DMS 273 (cell line): ENCODE results near the gene COL8A2.

Source experiments
- DNase-seq: peaks from one replicate; lab custom pipeline; 2025; ENCODE audit not compliant: unreplicated experiment; lab: John Stamatoyannopoulos, UW

Gene COL8A2

GRCh38 chr1:36092166-36092797 is 32.7 kb downstream of the COL8A2 start:
- no peak for DNase-seq

DNA sequence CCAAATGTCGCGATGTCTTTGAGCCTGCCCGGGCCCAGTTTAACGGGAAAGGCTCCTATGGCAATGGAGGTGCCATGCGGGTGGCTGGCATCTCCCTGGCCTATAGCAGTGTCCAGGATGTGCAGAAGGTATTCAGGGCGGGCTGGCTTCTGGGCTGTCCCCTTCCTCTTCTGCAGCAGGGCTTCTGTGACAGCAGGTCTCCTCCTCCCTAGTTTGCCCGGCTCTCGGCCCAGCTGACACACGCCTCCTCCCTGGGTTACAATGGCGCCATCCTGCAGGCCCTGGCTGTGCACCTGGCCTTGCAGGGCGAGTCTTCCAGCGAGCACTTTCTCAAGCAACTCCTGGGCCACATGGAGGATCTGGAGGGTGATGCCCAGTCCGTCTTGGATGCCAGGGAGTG is 33.3 kb downstream of the COL8A2 start:
- no peak for DNase-seq

DNA sequence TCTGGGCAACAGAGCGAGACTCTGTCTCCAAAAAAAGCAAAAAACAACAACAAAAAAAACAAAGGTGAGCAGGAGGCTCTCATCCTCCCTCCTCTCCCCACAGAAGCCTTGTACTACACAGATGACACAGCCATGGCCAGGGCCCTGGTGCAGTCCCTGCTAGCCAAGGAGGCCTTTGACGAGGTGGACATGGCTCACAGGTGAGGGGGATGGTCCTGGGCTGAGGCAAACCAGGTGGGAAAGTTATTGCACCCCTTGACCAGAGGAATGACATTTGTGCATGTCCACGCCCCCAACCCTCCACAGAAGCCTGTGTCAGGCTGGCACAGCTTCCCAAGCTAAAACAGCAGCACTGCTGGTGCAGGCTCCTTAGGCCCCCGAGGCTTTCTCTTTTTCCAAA is 33.9 kb downstream of the COL8A2 start:
- no peak for DNase-seq

DNA sequence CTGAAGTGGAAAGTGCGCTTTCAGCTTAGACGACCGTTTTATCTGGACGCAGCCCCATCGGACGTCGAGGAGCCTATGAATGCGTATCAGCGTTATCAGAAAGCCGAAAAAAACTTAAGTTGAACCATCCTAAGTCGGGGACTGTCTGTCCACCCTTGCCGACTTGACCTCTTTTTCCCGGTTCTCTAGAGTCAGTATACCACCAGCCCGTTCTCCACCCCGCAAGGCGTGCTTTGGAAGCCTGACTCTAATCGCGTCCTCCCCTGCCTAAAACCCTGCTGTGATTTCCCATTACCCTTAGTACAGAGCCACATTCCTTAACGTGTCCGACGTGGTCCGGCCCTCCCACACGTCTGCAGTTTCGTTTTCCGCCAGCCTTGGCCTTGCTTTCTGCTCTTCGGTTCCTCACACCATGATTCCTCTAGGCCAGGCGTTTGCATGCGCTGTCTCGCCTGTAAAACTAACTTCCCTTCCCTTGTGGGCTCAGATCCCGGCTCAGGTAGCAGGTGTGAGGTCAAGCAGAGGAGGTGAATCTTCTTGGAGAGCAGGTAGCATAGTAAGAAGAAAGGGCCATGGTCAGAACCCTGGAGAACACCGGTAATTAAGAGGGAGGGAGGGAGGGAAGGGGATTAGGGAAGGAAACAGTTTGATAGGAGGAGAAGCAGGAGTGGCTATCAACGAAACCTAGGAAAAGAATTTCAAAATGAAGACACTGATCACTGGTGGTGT is 35.5 kb downstream of the COL8A2 start:
- peak; percentile 45 for DNase-seq

DNA sequence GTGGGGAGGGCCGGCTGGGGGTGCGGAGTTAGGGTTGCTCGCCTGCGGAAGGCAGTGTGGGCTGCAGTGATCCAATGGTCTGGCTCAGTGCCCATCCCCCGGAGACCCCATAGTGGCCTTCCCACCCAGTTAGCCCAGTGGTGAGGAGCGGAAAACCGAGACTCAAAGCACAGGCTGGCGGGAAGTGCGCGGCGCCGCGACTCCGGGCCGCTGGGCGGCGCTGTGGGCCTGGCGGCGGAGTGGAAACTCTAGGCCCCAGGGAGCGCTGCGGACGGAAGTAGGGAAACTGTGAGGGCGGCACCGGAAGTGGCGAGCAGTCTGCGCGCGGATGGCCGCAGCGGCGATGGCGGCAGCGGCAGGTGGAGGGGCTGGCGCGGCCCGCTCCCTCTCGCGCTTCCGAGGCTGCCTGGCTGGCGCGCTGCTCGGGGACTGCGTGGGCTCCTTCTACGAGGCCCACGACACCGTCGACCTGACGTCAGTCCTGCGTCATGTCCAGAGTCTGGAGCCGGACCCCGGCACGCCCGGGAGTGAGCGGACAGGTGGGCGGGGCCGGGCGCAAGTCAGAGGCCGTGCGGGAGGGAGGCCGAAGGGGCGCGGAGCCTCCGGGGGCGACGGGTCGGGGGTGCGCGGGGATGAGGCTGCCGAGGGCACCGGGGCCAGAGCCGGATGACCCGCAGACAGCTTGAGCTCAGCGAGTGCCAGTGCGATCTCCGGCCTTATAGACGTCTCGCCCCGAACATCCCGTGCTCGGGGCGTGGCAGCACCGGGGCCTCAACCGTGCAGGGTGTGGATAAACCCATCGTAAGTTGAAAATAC is 36.2 kb downstream of the COL8A2 start, which contains the start of gene ADPRS:
Gene ADPRS (plus strand): TSS at position 316 of the 816 bp plus-strand sequence. CDS start 13 bp downstream, at position 329.
- peak; percentile 96 for DNase-seq

DNA sequence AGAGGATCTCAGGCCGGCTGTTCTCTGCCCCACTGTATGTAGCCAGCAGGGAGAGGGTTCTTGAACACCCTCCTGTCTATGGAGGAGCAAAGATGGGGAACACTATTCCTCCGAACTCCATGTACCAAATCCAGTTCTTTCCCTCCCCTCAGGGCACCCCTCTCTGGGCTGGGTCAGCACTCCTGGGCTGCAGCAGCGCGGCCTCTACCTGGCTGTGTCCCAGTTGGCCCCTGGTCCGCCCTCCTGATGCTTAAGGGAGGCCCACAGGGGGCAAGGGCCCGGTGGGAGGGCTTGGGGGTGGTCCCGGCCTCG is 36.8 kb downstream of the COL8A2 start:
- no peak for DNase-seq

DNA sequence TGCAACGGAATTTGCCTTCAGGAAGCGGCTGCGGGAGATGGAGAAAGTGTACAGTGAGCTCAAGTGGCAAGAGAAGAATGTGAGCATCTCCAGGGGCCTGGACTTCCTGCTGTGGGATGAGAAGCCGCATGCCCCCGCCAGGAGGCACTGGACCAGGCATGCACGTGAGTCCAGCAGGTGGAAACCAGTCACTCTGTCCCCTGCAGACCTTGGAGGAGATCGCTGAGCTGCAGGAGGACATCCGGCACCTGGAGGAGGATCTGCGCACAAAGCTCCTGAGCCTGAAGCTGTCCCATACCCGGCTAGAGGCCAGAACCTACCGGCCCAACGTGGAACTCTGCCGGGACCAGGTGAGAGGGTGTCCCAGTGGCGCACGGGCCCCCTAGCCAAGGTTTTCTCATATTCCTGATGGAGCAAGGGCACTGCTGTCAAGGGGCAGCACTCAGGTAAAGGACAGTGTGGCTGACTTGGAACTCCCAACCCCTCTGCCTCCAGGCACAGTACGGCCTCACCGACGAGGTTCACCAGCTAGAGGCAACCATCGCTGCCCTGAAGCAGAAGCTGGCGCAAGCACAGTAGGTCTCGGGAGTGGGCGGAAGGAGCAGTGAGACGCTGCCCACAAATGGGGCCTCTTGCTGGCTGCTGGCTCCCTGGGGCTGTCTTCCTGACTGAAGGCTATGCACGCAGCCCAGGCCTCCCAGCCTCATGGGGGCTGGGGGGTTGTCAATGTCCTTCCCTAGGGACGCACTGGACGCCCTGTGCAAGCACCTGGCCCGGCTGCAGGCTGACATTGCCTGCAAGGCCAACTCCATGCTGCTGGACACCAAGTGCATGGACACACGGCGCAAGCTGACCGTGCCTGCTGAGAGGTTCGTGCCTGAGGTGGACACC is 37.5 kb downstream of the COL8A2 start:
- DNase-seq = no peak

DNA sequence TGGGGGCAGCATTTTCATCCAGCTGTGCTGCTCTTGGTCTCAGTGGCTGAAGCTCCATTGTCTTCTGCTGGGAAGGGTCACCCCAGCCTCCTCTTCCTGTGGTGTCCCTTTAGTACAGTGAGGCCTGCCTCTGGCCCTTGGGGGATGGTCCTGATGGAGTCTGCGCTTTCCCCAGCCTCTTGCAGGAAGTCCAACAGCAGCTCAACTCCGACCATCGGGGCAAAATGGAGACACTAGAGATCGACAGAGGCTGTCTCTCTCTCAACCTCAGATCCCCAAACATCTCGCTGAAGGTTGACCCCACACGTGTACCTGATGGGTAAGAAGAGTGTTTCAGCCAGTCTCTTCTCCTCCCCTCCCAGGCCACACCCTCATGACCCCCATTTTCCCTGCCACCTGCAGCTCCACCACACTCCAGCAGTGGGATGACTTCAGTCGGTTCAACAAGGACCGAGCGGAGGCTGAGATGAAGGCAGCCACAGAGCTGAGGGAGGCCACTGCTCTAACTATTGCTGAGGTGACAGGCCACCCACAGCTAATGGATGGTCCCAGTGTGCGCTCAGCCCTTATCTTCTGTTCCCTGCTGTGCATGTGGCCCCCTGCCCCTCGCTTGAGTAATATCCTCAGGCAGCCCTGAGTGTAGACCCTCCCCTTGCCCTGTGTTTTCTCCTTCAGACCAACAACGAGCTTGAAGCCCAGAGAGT is 38.3 kb downstream of the COL8A2 start:
- DNase-seq = no peak

GRCh38 chr1:36085686-36086526 is 39.1 kb downstream of the COL8A2 start:
- no peak for DNase-seq

GRCh38 chr1:36085126-36085525 is 39.9 kb downstream of the COL8A2 start:
- no peak for DNase-seq

GRCh38 chr1:36084497-36085115 is 40.4 kb downstream of the COL8A2 start:
- peak; percentile 47 for DNase-seq

DNA sequence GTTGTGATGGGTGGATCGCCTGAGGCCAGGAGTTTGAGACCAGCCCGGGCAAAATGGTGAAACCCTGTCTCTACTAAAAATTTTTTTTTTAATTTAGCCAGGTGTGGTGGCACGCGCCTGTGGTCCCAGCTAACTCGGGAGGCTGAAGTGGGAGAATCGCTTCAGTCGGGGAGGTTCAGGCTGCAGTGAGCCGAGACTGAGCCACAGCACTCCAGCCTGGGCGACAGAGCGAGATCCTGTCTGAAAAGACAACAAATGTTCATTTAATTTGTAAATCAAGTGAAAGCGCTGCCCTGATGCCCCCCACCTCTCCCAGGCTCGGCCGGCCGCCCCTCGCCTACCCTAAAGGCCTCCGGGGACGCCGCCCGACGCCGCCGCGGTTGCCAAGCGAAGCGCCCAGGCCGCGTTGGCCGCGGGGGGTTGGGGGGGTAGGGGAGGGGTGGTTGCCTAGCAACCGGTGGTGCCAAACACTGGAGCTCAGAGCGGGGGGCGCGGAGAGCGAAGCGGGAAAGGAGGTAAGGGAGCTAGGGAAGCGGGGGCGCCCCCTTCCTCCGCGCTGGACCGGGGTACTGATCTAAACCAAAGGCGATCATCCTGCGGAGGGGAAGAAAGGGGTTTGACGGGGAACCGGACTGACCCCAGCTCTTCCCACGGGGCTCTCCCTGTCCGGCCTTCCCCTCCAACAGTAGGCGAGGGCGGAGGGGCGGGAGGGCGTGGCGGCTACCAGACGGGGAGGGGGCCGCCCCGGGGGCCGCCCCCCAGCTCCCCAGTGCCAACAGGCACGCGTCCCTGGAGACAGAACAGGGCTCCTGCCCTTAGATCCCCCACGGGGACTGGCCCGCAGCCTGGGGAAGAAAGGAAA is 41.2 kb downstream of the COL8A2 start, which contains the start of gene TEKT2:
Gene TEKT2 (plus strand): TSS at position 460 of the 862 bp plus-strand sequence. CDS start 828 bp downstream, outside the sequence.
- peak; percentile 84 for DNase-seq

DNA sequence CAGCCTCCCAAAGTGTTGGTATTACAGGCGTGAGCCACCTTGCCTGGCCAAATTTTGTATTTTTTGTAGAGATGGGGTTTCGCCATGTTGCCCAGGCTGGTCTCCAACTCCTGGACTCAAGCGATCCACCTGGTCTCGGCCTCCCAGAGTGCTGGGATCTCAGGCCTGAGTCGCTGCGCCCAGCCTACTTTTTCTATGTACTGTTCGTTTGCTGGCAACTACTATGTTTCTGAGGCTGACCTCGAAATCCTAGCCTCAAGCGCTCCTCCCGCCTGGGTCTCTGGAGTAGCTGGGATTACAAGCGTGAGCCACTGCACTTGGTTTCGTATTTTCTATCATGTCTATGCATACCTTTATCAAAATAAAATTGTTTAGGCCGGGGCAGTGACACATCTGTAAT is 41.8 kb downstream of the COL8A2 start:
- DNase-seq = no peak

DNA sequence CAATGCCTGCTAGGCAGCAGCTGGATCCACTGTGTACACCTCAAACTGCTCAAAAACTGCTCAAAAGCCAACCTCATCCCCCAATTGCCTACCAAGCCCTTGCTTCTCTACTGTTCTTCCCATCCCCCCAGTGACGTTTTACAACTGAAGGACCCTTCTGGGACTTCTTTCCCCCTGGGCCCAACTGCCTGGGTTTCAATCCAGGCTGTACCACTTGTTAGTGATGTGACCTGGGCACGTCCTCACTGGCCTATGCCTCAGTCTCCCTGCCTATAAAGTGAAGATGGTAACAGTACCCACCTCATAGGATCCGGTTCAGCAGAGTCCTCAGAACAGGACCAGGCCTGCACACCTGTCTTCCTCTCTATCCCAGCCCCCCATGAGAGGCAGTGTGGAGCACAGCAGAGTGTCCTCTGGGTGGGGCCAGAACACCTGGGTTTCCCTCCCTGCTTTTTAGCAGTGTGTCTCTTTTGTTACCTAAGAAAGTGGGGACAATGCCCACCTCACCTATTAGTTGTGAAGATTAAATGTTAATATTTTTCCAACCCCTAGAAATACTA is 43.0 kb downstream of the COL8A2 start:
- no peak for DNase-seq

GRCh38 chr1:36080801-36081200 is 44.2 kb downstream of the COL8A2 start:
- DNase-seq = no peak

DNA sequence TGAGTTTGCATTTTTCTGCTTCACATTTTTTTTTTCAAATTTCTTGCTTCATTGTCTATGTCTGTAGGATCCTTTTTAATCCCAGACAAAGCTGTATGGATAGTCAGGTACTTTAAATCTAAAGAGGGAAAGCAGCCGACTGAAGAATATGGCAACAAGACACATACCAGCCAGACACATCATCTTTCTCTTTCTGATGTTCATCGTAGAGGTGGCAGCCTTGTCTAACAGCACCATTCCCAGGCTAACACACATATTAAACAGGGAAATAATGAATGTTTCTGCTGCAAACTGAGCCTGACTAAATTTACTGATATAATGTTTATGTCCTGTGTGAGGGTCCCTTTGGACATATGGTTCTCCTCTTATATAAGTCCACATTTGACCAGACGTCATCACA is 44.8 kb downstream of the COL8A2 start:
- no peak for DNase-seq

GRCh38 chr1:36076979-36077573 is 47.9 kb downstream of the COL8A2 start:
- DNase-seq = peak; percentile 20
